ENCODE results near the gene KRTAP26-1. TPM values are rescaled to one million over a fixed set of nuclear protein-coding genes. Genes with fewer than 3 reads are reported as not detected.

Gene KRTAP26-1
- total RNA-seq, 8 experiments from 2014 or later: 0.17 to 0.73 (median 0.28) TPM; not detected in 4

Other genes starting within 250 kb of the KRTAP26-1 start
- under 1 TPM in 2 of 8 experiments, not detected in 6; 0.38 TPM for gene CLDN17, start 153.5 kb downstream of the KRTAP26-1 start, total RNA-seq
- gene CLDN8, start 104.2 kb downstream of the KRTAP26-1 start, total RNA-seq: under 1 TPM in 1 of 8 experiments, not detected in 7; 0.09 TPM
- not detected for gene KRTAP24-1, start 37.4 kb downstream of the KRTAP26-1 start, total RNA-seq
- gene KRTAP25-1, start 30.8 kb downstream of the KRTAP26-1 start, total RNA-seq: not detected
- not detected for gene KRTAP27-1, start 17.4 kb upstream of the KRTAP26-1 start, total RNA-seq
- gene KRTAP23-1, start 28.3 kb upstream of the KRTAP26-1 start, total RNA-seq: not detected
- under 1 TPM in 1 of 8 experiments, not detected in 7; 0.29 TPM for gene KRTAP13-2, start 52.0 kb upstream of the KRTAP26-1 start, total RNA-seq
- gene KRTAP13-1, start 75.7 kb upstream of the KRTAP26-1 start, total RNA-seq: not detected
- not detected for gene KRTAP13-3, start 105.6 kb upstream of the KRTAP26-1 start, total RNA-seq
- gene KRTAP13-4, start 109.9 kb upstream of the KRTAP26-1 start, total RNA-seq: under 1 TPM in 4 of 8 experiments, not detected in 4; 0.36 to 0.87 (median 0.62) TPM
- gene KRTAP15-1, start 120.0 kb upstream of the KRTAP26-1 start, total RNA-seq: under 1 TPM in 1 of 8 experiments, not detected in 7; 0.71 TPM
- under 1 TPM in 1 of 8 experiments, not detected in 7; 0.76 TPM for gene KRTAP19-1, start 160.1 kb upstream of the KRTAP26-1 start, total RNA-seq
- not detected for gene KRTAP19-2, start 167.1 kb upstream of the KRTAP26-1 start, total RNA-seq
- not detected for gene KRTAP19-3, start 171.7 kb upstream of the KRTAP26-1 start, total RNA-seq
- gene KRTAP19-4, start 176.8 kb upstream of the KRTAP26-1 start, total RNA-seq: not detected
- gene KRTAP19-5, start 181.8 kb upstream of the KRTAP26-1 start, total RNA-seq: not detected
- not detected for gene KRTAP19-6, start 221.5 kb upstream of the KRTAP26-1 start, total RNA-seq
- not detected for gene KRTAP19-7, start 241.0 kb upstream of the KRTAP26-1 start, total RNA-seq

All from motor neuron (in vitro differentiated cells).